KOPT-K1 (cell line): Measurements from ENCODE around the gene ABCB9.

ENCODE experiments used
- H3K27ac ChIP-seq: fragments of 200-600 bp; sonication (generic); 2 replicates; pipeline ENCODE4 v1.5.1; 2016; ENCODE audit warnings: antibody characterized with exemption, mild to moderate bottlenecking, low read depth, low read length; ENCODE audit not compliant: poor library complexity, severe bottlenecking
- H3K36me3 ChIP-seq: fragments of 200-600 bp; sonication (generic); 2 replicates; pipeline ENCODE4 v1.5.1; 2017; ENCODE audit warnings: antibody characterized with exemption, mild to moderate bottlenecking, low read length, moderate library complexity; ENCODE audit not compliant: insufficient read depth
- H3K9me3 ChIP-seq: fragments of 200-600 bp; sonication (generic); 2 replicates; pipeline ENCODE4 v1.5.1; 2017; ENCODE audit warnings: antibody characterized with exemption, low read length, mild to moderate bottlenecking; ENCODE audit not compliant: insufficient read depth, poor library complexity, severe bottlenecking

Gene ABCB9

DNA sequence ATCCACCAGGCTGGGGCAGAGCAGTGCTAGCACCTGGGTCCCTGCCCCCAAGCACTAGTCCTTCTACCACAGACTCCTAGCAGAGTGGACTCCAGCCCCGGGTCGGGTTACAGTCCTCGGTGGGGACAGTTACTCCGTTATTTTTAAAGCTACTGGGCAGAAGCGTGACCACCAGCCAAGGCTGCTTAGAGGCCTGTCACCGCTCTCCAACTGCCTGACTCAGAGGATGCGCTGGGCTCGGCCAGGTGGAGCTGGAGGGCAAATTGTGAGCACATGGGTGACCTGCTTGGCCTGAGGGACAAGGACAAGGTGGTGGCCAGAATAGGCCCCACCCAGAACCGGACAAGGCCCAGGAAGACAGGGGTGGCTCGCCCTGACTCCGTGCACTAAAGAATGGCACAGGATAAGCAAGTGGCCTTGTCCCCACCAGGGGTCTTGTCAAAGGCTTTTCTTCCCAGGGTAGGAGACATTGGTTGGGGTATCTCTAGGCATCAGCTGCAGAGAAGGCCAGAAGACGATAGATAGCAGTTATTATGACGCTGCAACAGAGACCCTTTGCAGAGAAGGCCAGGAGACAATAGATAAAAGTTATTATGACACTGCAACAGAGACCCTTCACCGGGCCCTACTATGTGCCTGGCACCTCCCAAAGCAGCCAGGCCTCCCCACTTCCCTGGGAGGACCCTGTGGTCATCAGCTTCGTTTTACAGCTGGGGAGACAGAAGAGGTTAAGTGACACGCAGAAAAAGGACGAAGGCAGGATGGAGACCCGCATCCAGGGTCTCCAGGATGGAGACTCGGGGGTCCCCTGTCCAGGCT, 1.6 kb downstream of the ABCB9 start:
- H3K36me3 ChIP-seq: no peaks in the 10 kb centered on the region
- no peak overlapping the region for H3K27ac ChIP-seq
- H3K9me3 ChIP-seq: no peaks in the 10 kb centered on the region

DNA sequence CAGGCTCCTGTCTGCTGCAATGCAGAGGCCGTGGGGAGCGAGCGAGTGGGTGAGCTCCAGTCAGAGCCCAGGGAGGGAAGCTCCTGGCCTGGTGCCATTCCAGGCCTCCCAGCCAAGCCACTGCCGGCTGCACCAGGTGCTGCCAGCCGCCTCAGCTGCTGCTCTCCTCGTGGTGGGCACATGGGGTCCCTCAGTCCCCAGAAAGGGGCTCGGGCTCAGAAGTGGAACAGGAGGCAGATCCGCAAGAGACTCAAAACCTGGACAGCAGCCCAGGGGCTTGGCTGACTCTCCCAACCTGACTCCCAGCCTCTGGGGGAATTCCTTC, 2.4 kb downstream of the ABCB9 start:
- no peaks in the 10 kb centered on the region for H3K9me3 ChIP-seq
- H3K27ac ChIP-seq: no peak overlapping the region
- H3K36me3 ChIP-seq: no peaks in the 10 kb centered on the region

DNA sequence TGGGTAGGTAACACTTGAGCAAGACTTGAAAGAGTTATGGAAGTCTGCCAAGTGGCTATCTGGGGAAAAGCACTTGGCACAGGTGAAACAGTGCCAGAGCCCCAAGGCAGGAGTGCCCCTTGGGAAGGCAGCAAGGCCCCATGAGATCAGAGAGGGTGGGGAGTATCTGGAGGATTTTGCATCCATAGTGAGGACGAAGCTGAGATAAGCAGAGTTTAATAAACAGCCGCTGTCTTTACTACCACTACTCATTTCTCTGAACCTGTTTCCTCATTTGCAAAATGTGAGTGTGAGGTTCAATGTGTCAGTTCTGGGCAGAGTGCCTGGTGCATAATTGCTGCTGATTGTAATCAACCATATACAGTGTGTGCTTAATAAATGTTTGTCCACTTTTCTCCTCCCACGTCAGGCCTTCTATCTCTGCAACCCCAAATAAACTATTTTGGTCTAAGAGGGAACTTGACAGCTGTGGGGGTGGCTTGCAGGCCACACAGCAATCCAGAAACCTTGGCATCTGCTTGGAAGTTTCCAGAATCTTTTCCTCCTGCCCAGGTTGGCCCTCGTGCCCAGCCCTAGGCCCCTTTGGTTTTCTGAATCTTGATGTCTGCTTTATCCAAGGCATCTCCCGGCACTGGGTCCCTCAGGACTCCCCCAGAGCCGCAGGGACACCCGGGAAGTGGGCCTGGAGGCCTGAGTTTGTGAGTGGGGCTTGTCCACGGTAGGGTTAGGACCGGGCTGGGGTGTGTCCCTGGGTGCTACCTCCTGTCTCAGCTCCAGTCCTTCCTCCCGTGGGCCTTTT, 4.5 kb downstream of the ABCB9 start:
- H3K27ac ChIP-seq: no peak overlapping the region
- H3K36me3 ChIP-seq: no peaks in the 10 kb centered on the region
- no peaks in the 10 kb centered on the region for H3K9me3 ChIP-seq

DNA sequence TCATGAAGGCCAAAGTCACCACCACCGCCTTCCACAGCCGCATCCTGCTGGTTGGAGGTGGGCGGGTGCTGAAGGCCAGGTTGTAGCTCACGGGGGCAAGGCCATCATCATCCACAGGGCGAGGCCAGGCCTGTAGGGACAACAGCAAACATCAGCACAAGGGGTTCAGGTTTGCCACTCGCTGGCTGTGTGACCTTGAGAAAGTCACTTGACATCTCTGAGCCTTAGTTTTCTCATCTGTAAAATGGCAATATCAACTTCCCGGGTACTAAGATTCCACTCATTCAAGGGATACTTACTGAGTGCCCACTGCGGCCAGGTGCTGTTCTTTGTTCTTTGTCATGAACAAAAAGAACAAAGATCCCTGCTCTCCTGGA, 6.1 kb downstream of the ABCB9 start:
- Histone ChIP-seq H3K9me3 (no peaks in the 10 kb centered on the region), H3K27ac (no peak overlapping the region), H3K36me3 (no peaks in the 10 kb centered on the region)

DNA sequence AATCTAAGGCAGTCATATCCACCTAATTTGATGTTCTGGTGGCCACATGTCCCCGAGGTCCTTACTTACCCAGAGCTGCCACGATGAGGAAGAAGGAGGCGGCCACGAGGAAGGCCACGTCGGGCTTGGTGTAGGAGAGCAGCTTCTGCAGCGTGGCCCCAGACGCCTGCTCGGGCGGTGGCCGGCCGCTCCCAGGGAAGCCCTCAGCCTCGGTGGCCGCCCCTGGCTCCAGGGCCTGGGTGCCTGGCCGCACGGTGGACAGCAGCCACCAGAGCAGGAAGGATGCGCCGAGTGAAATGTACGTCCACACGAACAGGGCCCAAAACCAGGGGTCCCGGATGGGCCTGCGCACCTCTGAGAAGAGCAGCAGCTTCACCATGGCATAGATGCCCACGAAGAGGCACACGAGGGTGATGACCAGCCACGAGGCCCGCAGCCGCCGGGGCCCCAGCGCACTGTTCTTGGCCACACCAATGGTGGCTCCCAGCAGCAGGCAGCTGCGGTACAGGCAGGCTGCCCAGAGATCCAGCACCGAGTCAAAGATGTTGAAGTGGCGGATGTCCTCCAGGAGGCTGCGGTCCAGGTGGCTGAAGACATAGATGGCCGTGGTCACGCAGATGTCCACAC, 6.6 kb downstream of the ABCB9 start:
- no peaks in the 10 kb centered on the region for H3K36me3 ChIP-seq
- no peak overlapping the region for H3K27ac ChIP-seq

DNA sequence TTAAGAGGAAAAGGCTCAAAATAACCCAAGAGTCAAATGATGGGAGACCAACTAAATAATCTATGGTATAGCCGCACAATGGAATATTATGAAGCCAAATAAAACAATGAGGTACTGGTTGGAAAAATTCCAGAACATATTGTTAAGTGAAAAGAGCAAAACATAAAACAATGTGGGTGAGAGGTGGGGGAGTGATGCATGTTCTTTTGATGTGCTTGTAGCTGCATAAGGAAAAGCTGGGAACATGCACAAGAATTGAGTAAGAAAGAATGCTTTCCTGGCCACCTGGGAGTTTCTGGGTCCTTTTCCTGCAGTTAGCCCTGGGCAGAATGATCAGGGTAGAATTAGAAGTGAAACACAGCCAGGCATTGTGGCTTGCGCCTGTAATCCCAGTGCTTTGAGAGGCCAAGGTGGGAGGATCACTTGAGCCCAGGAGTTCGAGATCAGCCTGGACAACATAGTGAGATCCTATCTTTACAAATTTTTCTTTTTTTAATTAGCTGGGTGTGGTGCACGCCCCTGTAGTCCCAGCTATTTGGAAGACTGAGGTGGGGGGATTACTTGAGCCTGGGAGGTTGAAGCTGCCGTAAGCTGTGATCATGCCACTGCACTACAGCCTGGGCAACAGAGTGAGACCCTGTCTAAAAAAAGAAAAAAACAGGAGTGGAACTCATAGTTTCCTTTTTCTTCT, 7.9 kb downstream of the ABCB9 start:
- Histone ChIP-seq H3K9me3 (no peaks in the 10 kb centered on the region), H3K36me3 (no peaks in the 10 kb centered on the region), H3K27ac (no peak overlapping the region)

More for the DNA sequence above, 6.6 kb downstream of the ABCB9 start:
- no peaks in the 10 kb centered on the region for H3K9me3 ChIP-seq

DNA sequence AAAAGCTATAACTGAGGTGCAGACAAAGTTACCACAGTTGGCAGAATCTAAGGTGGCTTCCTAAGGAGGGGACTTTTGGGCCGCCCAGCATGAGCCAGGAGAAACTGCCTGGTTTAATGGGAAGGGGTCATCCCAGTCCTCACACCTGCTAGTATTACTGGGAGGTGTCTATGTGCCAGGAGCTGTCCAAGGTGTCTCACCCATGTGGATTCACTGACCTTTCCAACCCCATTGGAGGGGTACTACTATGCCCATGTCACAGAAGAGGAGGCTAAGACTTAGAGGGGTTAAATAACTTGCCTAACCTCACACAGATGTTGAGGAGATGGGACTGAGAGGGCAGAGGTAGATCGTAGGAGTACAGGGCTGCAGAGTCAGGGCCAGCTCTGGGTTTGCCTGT, 10.2 kb downstream of the ABCB9 start:
- Histone ChIP-seq H3K27ac (no peak overlapping the region), H3K36me3 (no peaks in the 10 kb centered on the region), H3K9me3 (no peaks in the 10 kb centered on the region)

DNA sequence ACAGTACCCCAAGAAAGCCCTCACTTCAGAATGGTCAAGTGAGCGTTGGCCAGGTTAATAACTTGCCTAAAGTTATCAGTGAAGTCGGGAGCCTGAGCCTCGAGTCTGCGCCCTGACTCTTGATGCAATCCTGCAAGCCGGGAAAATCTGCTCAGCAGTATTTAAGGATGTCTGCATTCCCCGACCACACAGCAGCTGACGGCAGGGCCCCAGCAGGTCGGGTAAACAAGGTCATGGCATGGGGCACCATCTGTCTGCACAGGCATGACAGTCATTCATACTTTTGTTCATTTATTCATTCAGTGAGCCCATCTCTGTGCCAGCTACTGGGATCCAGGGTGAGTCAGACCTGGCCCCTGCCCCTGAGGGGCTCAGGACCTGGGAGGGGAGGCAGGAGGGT, 11.1 kb downstream of the ABCB9 start:
- Histone ChIP-seq H3K27ac (no peak overlapping the region), H3K9me3 (no peaks in the 10 kb centered on the region), H3K36me3 (no peaks in the 10 kb centered on the region)

DNA sequence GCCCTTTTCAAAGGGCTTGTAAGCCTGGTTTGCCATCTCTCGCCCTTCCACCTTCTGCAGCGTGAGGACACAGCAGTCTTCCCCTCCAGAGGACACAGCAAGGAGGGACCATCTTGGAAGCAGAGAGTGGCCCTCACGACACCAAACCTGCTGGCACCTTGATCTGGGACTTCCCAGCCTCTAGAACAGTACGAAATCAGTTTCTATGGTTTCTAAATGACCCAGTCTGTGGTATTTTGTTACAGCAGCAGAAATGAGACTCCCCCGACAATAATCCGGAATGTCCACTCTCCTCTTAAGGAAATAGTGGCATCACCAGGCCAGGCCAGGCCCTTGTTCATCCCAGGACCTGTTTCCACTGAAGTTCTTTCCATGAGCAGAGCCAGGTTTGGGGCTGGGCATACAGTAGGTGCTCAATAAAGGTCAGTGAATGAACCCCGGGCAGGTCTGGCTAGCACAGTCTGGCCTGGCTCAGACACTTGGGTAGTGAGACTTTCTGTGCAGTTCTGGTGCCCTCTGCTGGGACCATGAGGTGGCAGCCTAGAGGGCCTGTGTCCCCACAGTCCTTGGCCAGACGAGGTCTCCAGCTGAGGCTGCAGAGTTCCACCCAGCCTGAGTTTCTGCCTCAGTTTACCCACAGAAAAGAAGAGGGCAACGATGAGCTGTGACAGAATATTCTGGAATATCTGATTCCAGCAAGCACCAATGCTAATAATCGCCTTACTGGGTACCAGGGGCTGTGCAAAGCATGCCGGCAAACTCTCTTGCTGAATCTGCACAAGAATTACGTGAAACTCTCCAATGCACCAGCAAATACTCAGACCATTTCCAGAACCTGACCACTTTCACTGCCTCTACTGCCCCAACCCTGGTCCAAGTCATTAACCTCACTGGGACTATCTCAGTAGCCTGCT, 14.0 kb downstream of the ABCB9 start:
- H3K36me3 ChIP-seq: no peaks in the 10 kb centered on the region
- no peaks in the 10 kb centered on the region for H3K9me3 ChIP-seq
- no peak overlapping the region for H3K27ac ChIP-seq

DNA sequence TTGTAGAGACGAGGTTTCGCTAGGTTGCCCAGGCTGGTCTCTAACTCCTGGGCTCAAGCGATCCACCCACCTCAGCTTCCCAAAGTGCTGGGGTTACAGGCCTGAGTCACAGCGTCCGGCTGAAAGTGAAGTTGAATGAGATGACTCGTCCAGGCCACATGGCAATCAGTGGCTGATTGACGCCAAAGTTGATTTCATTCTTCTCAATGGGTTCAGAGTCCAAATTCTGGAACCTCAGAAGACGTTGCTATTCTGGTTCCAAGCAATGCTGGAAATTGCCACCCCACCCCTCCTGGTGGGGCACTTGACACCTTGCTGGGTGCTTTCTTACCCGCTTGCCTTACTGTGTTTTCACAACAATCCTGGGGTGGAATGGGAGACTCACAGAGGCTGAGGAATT, 14.9 kb downstream of the ABCB9 start:
- no peaks in the 10 kb centered on the region for H3K36me3 ChIP-seq
- H3K27ac ChIP-seq: no peak overlapping the region
- H3K9me3 ChIP-seq: no peaks in the 10 kb centered on the region

DNA sequence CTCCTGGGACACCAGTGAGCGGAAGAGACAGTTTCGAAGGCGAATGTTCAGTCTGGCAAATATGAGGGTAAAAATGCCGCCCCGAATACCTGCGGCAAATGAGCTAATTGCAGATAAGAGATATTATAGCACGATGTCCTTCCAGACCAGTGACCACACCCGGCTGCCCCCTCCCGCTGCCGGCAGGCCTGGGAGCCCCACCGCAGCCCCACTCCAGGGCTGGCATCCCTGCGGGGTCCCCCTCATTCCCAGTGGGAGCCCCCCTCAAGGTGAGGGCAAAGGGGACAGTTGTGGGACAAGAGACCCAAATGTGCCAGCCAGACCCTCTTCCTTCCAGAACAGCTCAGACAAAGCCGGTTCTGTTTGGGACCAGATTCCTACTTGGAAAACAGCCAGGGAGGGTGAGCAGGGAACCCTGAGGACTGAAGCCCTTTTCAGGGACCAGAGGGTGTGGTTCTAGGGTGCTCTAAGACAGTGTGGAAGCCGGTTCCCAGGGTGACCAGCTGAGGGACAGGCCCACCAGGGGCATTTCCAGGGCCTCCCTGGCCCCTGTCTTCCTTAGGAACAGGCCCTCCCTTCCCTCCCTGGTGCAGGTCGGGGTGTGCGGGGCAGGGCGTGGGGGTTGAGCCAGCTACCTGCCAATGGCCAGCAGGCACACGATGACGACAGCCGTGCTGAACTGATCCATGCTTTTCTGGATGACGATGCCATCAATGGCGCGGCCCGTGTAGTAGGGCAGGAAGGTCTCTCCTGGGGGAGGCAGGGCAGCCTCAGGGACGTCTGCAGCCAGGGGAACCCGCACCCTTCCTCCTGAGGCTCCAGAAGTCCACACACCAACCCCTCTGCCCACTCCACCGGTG, 16.2 kb downstream of the ABCB9 start:
- Histone ChIP-seq H3K9me3 (no peaks in the 10 kb centered on the region), H3K27ac (no peak overlapping the region), H3K36me3 (no peaks in the 10 kb centered on the region)

DNA sequence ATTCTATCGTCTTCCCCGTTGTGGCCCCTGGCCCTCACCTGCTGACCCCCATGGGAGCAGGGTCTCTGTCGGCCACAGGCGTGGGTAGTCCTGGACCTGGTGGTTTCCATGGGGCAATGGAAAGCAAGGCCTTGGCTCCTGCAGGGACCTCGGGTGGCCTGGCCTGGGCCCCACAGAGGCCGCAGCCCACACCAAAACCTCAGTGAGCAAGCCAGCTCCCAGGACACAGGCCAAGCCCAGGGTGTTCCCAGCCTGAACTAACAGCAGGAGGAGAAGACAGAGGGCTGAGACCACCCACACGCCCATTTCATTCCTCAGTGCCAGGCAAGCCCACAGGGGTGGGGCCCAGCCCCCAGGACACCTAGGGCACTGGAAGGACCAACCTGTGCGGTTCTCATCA, 16.9 kb downstream of the ABCB9 start:
- Histone ChIP-seq H3K9me3 (no peaks in the 10 kb centered on the region), H3K36me3 (no peaks in the 10 kb centered on the region), H3K27ac (no peak overlapping the region)

DNA sequence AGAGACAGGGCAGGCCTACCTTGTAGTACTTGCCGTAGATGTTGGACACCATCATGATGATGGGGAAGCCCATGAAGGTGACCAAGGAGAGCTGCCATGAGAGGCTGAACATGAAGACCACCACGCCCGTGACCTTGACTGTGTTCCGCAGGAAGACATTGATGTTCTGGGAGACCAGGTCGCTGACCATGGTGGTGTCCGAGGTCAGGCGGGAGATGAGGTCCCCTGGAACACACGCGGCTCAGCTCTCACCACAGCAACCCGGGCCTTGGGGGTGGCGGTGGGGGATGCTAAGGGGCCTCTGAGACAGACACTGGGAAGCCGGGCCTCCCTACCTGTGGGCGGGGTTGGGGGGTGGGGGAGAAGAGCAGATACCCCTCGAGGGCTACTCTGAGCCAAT, 17.7 kb downstream of the ABCB9 start:
- H3K27ac ChIP-seq: no peak overlapping the region
- H3K36me3 ChIP-seq: no peaks in the 10 kb centered on the region
- no peaks in the 10 kb centered on the region for H3K9me3 ChIP-seq
